Measurements from ENCODE around the gene FAM210A.
"Not testable (repeated sequence)": the region's sequence is repeated elsewhere in the genome, so short reads cannot be mapped to it uniquely, and the experiment has no call there.

Gene FAM210A

DNA sequence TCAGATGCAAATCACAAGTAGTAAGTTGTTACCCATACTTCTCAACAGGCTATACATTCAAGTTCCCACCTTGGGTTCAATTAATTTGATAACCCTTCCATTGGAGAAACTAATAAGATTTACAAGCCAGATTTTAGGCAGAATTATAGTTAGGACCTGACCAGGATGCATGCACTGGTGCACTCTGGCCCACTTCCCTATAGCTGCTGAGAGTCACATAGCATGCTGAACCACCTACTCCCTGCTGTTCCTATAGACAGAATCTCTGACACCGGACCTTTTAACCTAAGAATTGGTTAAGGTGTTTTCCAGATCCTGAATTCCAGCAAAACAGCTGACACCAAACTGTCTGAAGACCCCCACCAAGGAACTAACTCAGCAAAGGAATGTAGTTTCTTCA is 26.2 kb downstream of the FAM210A start:
- no peak for DNase-seq (ENCODE audit: low spot score)

- no peak for DNase-seq (ENCODE audit: low spot score)
These were observed 29.4 kb downstream of the FAM210A start for GRCh38 chr18:13696961-13697360.

DNA sequence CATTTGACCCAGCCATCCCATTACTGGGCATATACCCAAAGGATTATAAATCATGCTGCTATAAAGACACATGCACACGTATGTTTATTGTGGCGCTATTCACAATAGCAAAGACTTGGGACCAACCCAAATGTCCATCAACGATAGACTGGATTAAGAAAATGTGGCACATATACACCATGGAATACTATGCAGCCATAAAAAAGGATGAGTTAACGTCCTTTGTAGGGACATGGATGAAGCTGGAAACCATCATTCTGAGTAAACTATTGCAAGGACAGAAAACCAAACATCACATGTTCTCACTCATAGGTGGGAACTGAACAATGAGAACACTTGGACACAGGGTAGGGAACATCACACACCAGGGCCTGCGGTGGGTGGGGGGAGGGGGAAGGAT is 31.0 kb downstream of the FAM210A start:
- DNase-seq (ENCODE audit: low spot score) = not testable (repeated sequence)

- not testable (repeated sequence) for DNase-seq (ENCODE audit: low spot score)
These were observed 36.3 kb downstream of the FAM210A start for GRCh38 chr18:13690060-13690459.

DNA sequence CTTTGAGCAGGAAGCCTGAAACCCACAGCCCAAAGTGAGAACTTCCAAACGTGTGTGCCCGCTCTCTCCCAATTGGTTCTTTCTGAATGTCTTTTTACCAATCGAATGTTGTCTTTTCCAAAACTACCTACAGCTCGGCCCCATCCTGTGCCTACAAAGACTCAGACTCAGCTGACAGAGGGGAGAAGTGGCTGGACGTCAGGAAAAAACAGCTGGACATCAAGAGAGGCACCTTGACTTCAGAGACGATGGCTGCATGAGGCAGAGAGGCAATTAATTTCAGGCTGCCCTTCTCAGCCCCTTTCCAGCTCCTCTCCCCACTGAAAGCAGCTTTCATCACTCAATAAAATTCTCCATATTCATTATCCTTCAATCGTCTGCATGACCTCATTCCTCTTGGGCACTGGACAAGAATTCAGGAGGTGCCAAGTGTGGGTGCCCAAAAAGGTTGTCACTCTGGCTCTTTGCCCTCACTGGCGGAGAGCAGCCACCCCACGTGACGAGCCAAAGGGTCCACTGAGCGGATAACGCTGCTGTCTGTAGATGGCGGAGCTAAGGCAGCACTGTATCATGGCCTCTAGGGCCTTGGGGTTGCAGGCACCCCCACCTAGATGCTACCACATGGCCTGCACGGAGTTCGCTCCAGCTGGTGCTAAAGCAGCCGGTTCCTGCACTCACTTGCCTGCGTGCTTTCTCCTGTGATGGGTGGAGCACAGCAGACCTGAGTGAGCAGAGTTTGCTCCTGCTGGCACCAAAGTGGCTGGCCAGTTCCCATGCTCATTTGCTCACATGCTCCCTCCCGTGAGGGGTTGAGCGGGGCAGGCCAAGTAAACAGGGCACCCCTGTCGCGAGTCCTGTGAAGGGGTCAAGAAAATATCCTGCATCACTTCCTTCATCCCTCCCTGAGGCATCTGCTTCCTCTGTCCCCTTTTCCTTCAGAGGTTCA is 37.9 kb downstream of the FAM210A start:
- DNase-seq (ENCODE audit: low spot score) = peak; percentile 53

- no peak for DNase-seq (ENCODE audit: low spot score)
These were observed 41.8 kb downstream of the FAM210A start for GRCh38 chr18:13684546-13684945.

GRCh38 chr18:13681701-13682100 is 44.7 kb downstream of the FAM210A start:
- DNase-seq (ENCODE audit: low spot score) = no peak

GRCh38 chr18:13680612-13681011 is 45.7 kb downstream of the FAM210A start:
- peak; percentile 44 for DNase-seq (ENCODE audit: low spot score)

GRCh38 chr18:13677350-13677749 is 49.0 kb downstream of the FAM210A start:
- DNase-seq (ENCODE audit: low spot score) = not testable (repeated sequence)

DNA sequence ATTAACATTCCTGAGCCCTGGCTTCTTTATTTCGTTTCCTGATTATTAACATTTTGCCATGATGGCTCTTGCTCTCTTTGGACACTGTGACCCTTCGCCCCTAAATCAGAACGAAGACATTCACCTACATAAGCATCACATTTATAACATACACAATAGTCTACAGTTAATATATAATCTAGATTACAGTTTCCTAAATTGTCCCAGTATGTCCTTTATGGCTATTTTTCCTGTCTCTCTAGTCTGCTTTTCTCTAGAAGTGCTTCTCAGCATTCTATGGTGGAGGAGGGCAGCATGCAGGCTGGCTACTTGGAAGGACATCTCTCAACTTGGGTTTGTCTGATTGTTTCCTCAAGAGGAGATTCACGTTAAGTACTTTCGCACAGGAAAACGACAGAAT is 49.9 kb downstream of the FAM210A start:
- DNase-seq (ENCODE audit: low spot score) = no peak

DNA sequence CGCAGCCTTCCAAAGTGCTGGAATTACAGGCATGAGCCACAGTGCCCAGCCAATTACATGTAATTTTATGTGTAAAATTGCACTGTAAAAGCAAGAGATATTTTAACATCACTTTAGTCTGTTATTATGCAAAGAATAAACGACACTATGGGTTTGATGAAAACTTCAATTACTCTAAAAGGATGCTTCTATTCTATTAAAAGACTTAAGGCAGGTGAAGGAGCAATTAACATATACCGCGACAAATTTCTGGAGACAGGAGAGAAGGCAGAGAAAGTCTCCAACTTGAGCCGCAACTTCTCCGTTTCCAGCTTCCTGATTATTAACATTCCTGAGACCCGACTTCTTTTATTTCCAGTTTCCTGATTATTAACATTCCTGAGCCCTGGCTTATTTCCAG is 53.7 kb downstream of the FAM210A start:
- no peak for DNase-seq (ENCODE audit: low spot score)

- no peak for DNase-seq (ENCODE audit: low spot score)
These were observed 64.5 kb downstream of the FAM210A start for GRCh38 chr18:13661779-13662256.

DNA sequence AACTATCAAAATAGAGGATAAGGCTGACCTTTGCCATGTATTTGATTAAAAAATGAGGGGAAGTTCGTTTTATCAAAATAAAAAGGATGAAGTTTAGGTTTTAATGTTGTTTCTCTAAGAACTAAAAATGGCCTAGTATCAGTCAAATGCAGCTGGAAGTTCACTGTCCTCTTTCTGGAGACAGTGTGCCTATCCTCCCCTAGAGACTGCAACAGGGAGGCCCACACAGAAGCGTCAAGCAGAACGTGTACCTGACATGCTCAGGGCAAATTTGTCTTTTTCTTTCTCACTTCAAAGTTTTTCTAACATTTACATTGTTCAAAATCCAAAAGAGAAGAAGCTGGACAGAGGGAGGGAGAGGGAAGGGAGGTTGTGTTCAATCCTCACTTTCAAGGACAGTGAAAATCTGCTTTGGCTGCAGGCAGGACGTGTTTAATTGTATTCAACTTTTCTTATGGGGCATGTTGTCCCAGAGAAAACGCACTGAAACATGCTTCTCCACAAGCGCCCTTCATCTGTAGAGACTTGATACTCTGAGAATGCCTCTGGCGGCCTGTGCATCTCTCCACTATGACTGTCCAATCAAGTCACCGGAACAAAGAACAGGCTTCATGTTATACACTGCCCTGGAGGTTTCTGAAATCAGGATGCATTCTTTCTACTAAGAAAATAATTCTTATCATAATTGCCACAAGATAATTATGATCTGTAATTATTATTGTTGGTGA is 65.1 kb downstream of the FAM210A start:
- DNase-seq (ENCODE audit: low spot score) = no peak

- DNase-seq (ENCODE audit: low spot score) = no peak
These were observed 65.8 kb downstream of the FAM210A start for GRCh38 chr18:13660510-13660909.

DNA sequence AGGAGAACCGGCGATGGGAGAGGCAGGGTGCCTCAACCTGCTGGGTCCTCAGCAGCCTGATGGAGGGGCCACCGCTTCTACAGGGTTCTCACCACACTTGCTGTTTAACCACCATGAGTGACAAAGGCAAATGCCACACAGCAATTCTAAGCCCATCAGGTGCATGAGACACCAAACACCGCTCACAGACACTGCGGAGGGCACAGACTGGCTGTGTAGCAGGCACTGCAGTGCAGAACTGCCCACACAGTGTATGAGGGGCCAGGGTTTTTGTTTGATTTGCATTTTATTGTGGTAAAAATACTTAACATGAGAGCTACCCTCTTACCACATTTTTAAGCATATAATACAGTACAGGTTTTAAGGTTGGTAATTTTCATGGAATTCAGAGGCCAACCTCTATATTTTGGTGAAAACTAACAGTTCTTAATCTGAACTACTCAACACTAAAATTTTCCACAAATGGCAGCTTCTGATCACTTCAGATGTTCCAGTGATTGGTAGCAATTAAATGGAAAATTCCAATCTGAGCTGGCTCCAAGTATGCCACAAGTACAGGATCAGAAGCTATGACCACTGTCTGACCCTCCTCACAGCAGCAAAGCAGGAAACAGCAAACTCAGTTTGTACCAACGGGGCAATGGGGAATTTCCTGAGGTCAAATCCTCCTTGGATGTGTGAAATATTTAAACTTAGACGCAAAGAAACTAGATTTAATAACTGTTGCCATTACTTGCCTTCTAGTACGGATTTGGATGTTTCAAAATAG is 67.7 kb downstream of the FAM210A start:
- DNase-seq (ENCODE audit: low spot score) = no peak

GRCh38 chr18:13657974-13658373 is 68.4 kb downstream of the FAM210A start:
- DNase-seq (ENCODE audit: low spot score) = no peak

GRCh38 chr18:13653746-13654433 is 72.5 kb downstream of the FAM210A start:
- DNase-seq (ENCODE audit: low spot score) = peak; percentile 81

GRCh38 chr18:13649397-13650390 is 76.7 kb downstream of the FAM210A start:
- DNase-seq (ENCODE audit: low spot score) = no peak

- no peak for DNase-seq (ENCODE audit: low spot score)
These were observed 78.6 kb downstream of the FAM210A start for GRCh38 chr18:13647761-13648160.

DNA sequence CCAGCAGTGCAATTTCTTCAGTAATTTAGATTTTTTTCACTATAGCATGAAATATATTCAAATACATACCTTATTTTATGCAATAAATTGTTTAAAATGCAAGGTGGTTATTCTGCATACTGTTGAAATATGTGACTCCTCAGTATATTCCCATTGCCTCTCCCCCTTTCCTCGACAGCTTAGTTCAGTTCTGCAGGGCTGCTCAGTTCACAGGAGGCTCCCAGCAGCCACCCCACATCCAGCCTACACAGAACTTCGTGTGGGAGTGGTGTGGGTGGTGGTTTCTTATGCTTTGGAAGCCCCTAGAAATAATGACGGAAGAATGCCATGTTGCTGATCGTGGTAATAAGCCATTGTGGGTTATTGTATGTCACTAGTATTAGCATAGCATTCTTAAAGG is 79.7 kb downstream of the FAM210A start:
- DNase-seq (ENCODE audit: low spot score) = no peak
